ENCODE results near the gene SV2B.

SV2B gene

GRCh38 chr15:91192285-91192684, 92.2 kb downstream of the SV2B start:
- no peak for DNase-seq (ENCODE audit: low read depth, low spot score)

DNA sequence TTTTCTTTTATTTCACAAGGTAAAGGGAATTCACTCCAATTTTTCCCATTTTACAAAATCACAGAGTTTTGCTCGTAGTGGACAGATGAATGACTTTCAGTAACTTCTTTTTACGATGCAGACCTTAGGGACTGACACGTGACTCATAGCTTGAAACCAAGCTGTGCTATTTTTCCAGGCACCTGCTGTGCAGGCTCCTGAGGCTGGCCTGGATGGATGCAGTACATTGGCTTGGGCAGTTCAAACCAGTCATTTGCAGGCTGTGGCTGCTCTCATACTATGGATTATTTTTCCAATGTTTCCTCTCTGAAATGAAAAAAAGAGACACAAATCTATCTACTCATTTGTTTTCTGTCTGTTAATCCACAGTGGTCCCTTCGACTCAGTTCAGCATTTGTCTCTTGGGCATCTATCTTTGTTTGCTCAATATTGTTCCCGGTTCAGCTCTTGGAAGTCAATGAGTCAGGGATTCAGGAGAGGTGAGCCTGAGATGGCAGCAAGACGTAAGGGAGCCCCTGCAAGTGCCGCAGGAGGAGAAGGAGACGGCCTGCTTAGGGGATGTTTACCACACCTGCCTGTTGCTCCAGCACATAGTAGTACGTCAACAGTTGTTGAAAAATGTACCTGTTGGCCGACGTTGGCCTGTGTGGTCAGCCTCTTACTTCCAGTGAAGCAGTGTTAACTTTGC, 92.8 kb downstream of the SV2B start:
- DNase-seq (ENCODE audit: low read depth, low spot score) = no peak

DNA sequence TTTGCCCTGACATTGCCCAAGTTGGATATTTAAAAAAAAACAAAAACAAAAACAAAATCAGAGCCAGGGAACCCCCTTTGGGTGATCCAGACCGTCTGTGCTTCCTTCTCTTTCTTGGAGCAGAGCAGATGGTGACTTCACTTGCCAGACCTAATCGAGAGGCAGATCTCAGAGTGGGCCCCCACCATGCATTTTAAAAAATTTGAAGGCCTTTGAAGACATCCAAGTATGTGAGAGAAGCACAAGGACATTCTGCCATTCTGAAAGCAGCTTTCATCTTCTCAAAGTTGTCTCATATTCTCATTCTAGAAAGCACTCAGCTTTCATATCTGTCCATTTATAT, 93.3 kb downstream of the SV2B start:
- no peak for DNase-seq (ENCODE audit: low read depth, low spot score)

DNA sequence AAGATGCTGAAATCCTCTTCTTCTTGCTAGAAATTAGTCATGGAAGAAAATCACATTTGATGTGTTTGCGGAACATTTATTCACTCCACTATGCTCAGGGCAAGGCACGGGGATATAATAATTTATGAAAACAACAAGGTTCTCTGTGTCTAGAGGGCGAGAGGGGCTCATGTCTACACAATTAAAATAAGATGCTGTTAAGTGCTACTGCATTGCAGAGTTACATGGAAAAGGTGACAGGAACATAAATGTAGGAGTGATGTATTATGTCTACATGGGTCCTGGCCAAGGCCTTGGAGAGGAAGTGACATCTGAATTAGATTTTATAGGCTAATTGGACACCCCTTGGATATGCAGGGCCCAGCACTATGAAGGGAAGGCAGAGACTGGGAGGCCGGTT, 96.1 kb downstream of the SV2B start:
- no peak for DNase-seq (ENCODE audit: low read depth, low spot score)

DNA sequence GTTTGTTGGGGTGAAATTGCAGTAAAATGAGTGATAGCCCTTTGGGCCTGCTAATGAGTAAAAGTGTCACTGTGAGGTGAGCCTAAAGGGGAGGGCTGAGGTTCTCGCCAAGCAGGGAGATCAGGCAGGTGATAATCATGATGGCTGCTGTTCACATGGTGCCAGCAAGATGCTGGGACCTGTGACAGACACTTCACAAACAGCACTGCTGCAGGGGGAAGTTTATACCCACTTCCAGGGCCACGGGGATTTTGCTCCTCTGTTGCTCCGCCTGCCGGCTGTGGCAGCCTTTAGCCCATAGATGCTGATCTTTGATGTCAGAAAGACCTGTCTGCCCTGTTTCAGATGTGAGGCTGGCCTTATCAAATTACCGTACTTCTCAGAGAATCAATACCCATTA, 96.7 kb downstream of the SV2B start:
- no peak for DNase-seq (ENCODE audit: low read depth, low spot score)

- no peak for DNase-seq (ENCODE audit: low read depth, low spot score)
Observed at GRCh38 chr15:91199511-91199910, 99.5 kb downstream of the SV2B start.

GRCh38 chr15:91200101-91200754, 100.2 kb downstream of the SV2B start:
- no peak for DNase-seq (ENCODE audit: low read depth, low spot score)

- no peak for DNase-seq (ENCODE audit: low read depth, low spot score)
Observed at GRCh38 chr15:91202510-91203102, 102.5 kb downstream of the SV2B start.

GRCh38 chr15:91203619-91204203, 103.7 kb downstream of the SV2B start:
- DNase-seq (ENCODE audit: low read depth, low spot score) = no peak

DNA sequence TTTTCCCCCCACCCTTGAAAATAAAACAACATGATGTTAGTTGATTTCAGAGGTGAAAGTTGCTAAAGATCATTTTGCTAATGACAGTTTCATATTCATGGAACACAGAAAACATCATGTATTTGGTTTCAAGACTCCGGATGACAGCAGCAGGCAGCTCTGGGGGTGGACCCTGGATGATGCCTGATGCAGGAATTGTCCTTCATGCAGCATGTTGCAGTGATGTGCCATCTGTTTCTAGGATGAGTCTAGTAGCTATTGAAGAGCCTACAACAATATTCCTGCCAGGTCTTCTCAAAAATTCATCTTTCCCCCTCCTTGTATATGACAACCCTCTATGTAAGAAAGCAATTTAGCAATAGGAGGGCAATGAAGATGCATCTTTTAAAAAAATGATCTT, 108.3 kb downstream of the SV2B start:
- DNase-seq (ENCODE audit: low read depth, low spot score) = no peak

DNA sequence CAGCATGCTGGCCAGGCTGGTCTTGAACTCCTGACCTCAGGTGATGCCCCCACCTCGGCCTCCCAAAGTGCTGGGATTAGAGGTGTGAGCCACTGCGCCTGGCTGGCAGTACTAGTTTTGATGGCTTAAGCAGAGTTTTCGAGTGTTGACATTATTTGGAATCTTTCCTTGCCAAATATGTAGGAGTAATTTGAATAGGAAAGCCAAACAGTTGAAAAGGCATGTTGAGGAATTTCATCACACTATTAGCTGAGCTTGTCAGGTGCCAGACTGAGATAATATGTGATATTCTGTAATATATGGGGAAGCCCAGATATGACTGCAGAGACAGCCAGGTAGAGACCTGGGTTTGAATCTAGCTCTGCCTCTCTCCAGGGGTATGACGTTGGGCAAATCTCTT, 109.3 kb downstream of the SV2B start:
- DNase-seq (ENCODE audit: low read depth, low spot score) = no peak

GRCh38 chr15:91209726-91210125, 109.7 kb downstream of the SV2B start:
- no peak for DNase-seq (ENCODE audit: low read depth, low spot score)

GRCh38 chr15:91214675-91215590, 114.9 kb downstream of the SV2B start:
- no peak for DNase-seq (ENCODE audit: low read depth, low spot score)

GRCh38 chr15:91216000-91216399, 115.9 kb downstream of the SV2B start:
- DNase-seq (ENCODE audit: low read depth, low spot score) = no peak

DNA sequence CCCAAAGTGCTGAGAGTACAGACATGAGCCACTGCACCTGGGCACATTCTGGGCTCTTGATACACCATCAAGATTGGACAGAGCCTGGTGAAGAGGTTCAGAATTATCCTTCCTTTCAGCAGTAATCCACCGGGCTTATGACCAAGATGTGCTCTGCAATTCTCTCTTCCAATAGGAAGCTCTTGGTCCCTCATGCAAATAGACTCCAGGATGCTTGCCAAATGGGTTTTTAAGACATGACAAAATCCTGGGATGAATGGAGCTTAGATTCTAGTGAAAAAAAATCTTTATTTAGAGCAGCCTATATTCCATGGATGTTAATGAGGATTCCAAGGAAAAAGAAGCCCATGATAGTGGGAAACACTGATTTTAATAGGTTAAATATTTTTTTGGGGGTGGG, 119.1 kb downstream of the SV2B start:
- no peak for DNase-seq (ENCODE audit: low read depth, low spot score)

DNA sequence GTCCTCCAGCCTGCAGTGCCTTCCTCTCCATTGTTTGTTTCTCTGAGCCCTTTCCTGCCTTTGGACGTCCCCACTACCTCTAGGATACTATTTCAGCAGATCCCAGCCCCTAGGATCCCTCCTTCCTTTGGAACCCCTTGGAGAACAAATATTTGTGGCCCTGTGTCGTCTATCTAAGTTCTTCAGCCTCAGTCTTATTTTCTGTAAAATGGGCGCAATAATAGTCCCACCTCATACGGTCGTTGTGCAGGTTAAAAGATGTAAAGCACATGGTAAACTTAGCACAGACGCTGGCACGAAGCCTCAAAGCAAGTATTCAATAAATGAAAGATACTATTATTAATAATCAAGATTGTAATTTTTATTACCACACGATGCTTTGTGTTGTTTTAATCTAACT, 122.0 kb downstream of the SV2B start:
- no peak for DNase-seq (ENCODE audit: low read depth, low spot score)

- DNase-seq (ENCODE audit: low read depth, low spot score) = no peak
Observed at GRCh38 chr15:91223863-91224262, 123.8 kb downstream of the SV2B start.

- DNase-seq (ENCODE audit: low read depth, low spot score) = no peak
Observed at GRCh38 chr15:91224755-91225380, 124.8 kb downstream of the SV2B start.

DNA sequence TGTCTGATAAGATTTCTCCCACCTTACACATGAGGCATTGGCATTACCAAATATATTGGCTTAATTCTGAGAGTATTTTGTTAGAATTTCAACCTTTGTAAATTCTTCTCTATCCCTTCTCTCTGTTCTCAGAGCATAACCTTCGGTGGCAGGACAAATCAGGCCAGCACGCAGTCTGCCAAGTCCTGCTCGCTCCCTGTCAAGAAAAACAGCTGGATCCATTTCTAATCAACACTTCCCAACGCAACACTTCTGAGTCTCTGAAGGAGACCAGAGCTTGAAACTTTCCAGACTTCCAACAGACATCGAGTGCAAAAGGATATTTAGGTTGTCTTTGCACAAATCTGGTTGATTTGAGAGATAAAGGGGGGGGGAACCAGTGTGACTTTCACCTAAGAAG, 125.7 kb downstream of the SV2B start:
- no peak for DNase-seq (ENCODE audit: low read depth, low spot score)

- no peak for DNase-seq (ENCODE audit: low read depth, low spot score)
Observed at GRCh38 chr15:91227117-91227516, 127.1 kb downstream of the SV2B start.

- no peak for DNase-seq (ENCODE audit: low read depth, low spot score)
Observed at GRCh38 chr15:91227766-91228165, 127.7 kb downstream of the SV2B start.

Data from smooth muscle cell of the brain vasculature (primary cell).